Panc1 (cell line): ENCODE measurements around the gene CALB2.

ENCODE experiments used
- CTCF ChIP-seq: fragments of 450-650 bp; IDR thresholded peaks from 2 replicates; pipeline ENCODE4 v1.5.1; 2017; ENCODE audit warnings: mild to moderate bottlenecking
- POLR2AphosphoS5 ChIP-seq: IDR thresholded peaks from 2 replicates; pipeline ENCODE4 v1.6.1; 2012; ENCODE audit warnings: mild to moderate bottlenecking, low read depth, low read length, moderate library complexity
- TCF7L2 ChIP-seq: IDR thresholded peaks from 2 replicates; pipeline ENCODE4 v1.6.1; 2011; ENCODE audit warnings: mild to moderate bottlenecking, low read depth, low read length, inconsistent platforms
- TF ChIP-seq, protein P1 (sequence below), 2 experiments: IDR thresholded peaks; 2 replicates each; pipeline ENCODE4 v1.6.1; 2011 to 2012; ENCODE audit warnings: low read depth in 2 of 2, control low read depth in 1 of 2, low read length in 1 of 2, mild to moderate bottlenecking in 1 of 2, moderate library complexity in 1 of 2; ENCODE audit not compliant: insufficient read depth in 1 of 2

GRCh38 chr16:71414038-71414437 lies 55.5 kb downstream of the CALB2 start:
- TF ChIP-seq, protein P1, sequence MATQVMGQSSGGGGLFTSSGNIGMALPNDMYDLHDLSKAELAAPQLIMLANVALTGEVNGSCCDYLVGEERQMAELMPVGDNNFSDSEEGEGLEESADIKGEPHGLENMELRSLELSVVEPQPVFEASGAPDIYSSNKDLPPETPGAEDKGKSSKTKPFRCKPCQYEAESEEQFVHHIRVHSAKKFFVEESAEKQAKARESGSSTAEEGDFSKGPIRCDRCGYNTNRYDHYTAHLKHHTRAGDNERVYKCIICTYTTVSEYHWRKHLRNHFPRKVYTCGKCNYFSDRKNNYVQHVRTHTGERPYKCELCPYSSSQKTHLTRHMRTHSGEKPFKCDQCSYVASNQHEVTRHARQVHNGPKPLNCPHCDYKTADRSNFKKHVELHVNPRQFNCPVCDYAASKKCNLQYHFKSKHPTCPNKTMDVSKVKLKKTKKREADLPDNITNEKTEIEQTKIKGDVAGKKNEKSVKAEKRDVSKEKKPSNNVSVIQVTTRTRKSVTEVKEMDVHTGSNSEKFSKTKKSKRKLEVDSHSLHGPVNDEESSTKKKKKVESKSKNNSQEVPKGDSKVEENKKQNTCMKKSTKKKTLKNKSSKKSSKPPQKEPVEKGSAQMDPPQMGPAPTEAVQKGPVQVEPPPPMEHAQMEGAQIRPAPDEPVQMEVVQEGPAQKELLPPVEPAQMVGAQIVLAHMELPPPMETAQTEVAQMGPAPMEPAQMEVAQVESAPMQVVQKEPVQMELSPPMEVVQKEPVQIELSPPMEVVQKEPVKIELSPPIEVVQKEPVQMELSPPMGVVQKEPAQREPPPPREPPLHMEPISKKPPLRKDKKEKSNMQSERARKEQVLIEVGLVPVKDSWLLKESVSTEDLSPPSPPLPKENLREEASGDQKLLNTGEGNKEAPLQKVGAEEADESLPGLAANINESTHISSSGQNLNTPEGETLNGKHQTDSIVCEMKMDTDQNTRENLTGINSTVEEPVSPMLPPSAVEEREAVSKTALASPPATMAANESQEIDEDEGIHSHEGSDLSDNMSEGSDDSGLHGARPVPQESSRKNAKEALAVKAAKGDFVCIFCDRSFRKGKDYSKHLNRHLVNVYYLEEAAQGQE (IDR thresholded peaks at IDR 0.05; ENCODE audit: insufficient read depth in 1 of 2, low read depth in 2 of 2, low read length in 1 of 2), result no peak
- TF ChIP-seq CTCF (no peak), TCF7L2 (no peak), POLR2AphosphoS5 (no peak)
